GM19372 (cell line): Measurements from ENCODE around the gene HMCN1.

ENCODE experiments used
- ATAC-seq: cut with Tn5 transposase; IDR thresholded peaks from one replicate; pipeline ENCODE4 v1.9.1; 2021; ENCODE audit warnings: mild to moderate bottlenecking, low read depth, moderate library complexity; ENCODE audit not compliant: unreplicated experiment

Gene HMCN1

DNA sequence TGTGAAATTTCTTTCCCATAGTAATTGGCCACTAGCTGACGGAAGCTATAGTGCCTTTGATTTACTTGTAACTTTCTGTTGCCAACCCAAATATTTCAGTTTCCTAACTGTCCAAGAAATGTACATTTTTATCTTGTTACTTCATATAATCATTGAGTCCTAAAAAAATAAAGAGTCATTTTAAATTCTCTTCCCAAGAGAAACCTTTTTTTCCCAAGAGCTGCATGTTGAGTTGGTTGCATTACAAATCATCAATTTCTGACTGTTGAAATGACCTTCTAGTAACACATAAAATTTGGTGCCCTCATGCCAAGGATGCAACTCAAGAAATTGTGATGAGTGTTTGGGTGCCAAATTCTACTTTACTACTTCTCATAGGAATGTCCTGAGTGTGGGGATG is 61.0 kb downstream of the HMCN1 start:
- no peak for ATAC-seq

DNA sequence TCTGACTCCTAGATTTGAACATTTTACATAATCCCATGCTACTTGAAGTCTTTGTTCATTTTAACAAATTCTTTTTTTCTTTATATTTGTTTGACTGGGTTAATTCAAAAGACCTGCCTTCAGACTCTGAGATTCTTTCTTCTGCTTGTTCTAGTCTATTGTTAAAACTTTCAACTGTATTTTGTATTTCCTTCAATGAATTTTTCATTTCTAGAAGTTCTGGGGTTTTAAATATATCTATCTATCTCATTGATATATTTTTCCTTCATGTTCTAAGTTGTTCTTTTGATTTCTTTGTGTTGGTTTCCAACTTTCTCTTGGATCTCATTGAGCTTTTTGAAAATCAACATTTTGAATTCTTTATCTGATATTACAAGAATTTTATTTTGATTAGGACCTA is 64.3 kb downstream of the HMCN1 start:
- ATAC-seq: no peak

DNA sequence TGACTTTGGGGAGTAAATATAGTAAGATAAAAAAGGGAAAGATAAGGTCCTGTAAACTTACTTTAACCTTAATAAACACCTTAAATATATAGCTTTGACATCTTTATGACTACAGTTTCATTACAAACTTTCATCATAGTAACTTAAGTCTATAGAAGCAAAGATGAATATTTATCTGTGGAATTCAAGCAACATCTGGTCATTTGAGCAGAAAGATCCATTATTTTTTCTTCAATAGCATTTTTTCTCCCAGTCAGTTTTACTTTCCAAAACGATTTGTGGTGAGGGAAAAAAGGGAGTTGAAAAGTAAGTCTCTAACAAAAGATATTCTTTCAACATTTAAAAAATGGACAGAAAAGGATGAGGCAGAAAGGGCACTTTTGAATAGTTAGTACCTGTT is 69.0 kb downstream of the HMCN1 start:
- no peak for ATAC-seq

DNA sequence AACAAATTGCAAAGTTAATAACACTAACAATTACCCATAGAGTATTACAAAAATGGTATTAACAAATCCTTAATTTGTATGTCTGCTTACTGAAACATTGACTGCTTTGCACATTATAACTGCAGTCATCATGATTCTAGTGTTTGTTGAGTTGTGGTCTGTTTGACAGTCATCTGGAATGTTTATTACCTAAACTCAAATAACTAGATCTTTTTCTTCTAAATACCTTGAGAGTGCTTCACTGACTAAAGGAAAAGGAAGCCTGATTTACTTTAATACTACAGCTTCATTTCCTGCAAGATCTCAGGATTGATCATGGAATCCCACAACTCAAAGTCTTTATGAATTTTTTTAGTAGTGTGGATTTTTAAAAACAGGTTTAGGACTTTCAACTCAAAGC is 70.0 kb downstream of the HMCN1 start:
- ATAC-seq: no peak

DNA sequence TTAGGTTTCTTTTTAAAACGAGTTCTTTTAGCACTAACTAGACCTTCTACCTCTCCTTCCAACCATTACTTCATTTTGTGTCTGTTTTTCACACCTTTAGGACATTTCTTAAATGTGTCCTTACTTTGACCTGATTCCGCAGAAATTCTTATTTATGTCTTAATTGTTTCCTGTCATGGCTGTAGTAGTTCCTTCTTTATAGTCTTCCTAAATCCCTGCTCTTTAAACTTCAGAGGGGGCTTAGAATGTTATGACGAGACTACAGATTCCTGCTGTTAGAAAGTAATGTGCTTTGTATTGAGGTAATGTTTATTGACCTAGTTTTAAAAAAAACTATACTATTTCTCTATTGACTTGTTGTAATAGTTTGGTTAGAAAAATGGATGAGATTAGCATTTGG is 70.4 kb downstream of the HMCN1 start:
- no peak for ATAC-seq

DNA sequence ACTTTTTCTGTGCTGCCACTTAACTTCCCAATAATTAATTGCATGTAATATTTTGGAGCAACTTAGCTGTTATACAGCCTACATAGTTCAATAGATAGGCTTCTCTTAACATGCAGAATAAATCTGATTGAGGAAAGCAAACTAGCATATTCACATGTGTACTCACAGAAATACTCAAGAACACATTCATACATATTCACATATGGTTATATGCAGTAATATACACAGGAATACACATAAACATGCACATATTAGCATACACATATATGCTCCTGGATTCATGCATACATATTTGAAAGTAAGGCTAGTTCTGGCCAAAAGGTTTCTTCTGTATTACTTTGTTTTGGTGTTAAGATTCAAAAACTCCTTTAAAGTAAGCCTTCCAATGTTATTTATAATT is 73.1 kb downstream of the HMCN1 start:
- ATAC-seq: no peak

DNA sequence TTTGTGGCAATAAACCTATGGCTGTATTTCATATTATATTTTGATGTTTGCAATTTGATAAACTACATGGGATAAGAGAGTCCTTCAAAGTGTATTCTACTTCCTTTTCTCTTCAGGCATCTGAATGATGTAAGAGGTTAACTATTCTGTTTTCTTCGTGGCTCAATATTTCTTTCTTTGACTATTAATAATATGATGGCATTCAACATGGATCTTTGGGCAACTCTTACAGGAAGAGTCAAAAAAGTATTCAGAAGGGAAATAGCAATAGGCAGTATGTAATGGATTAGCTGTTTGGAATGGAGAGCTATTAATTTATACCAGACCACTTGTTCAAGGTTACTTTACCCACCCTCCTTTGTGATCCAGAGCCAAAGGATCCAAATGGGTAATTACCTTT is 74.4 kb downstream of the HMCN1 start:
- no peak for ATAC-seq

DNA sequence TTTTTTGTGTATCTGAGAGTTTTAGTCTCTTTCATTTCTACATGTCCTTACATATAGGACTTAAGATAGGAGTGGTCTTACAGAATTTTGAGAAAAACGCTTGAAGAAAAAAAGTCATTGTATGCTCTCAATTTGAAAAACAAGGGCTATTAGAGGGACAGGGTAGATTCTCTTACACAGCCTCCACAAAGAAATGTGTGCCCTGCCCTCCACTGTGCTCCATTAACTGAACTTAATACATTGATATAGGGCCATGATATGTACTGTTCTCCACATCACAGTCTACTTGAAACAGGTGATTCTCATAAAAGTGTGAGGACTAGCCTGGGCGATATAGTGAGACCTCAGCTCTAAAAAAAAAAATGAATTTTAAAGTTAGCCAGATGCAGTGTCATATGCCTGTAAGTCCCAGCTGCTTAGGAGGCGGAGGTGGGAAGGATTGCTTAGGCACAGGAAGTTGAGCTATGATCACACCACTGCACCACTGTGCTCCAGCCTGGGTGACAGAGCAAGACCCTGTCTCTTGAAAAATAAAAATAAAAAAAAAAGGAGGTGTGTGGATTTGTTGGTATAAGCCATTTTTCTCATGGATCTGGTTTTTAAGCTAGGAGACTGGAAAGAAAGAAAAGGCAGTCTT is 77.0 kb downstream of the HMCN1 start:
- ATAC-seq: no peak

DNA sequence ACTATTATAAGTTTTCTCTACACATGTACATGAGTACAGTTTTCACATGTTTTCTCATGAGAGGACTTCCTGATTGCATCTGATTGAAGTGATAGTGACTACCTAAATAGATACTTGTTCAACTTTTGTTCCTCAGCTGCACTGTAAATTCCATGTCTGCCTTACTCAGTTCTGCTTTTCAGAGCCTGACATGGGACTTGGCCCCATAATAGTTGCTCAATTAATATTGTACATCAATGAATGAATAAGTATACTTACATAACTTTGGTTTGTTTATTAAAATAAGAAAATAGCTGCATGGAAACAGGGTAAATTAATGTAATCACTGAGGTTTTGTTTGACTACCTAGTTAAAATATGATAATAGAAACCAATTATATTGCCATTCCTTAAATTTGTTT is 78.7 kb downstream of the HMCN1 start:
- ATAC-seq: no peak

DNA sequence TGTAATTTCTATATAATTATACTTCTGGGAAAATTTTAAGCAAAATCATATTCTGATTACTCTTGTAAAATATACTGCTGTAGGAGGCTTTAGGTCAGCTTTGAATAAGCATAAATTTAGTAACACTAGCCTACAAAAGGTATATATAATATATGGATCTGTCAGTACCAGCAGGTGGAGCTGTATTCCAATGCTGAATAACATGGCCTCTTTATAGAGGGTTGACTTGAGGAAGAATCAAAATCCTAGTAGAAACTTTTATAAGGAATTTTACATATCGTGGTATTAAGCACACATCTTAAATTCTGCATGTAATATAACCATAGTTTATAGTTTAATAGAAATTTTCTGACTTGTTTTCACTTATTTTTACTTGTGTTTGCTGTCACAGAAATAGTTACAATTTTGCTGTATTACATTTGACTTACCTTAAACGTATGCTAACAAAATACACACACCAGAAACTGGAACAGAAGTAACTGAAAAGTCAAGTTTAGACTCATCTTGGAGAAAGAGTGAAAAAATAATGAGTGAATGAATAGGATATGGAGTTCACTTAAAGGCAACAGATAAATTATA is 79.3 kb downstream of the HMCN1 start:
- ATAC-seq: peak; percentile 47

DNA sequence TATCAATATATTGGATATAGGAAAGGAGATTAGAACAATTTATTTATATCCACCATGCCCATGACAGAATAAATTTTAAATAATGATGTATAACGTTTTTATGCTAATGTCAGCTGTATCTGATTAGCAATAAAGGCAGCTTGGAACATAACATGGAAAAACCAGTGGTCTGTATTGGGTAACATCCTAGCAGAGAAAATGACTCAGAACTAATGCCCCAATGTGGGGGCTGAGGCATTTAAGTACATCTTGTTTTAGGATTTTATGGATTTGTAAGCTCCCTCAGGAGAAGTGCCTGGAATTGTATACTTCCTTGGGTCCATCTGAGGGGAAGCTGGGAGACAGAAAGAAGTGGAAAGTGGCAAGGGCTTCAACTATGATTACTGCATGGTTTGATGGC is 82.3 kb downstream of the HMCN1 start:
- no peak for ATAC-seq

DNA sequence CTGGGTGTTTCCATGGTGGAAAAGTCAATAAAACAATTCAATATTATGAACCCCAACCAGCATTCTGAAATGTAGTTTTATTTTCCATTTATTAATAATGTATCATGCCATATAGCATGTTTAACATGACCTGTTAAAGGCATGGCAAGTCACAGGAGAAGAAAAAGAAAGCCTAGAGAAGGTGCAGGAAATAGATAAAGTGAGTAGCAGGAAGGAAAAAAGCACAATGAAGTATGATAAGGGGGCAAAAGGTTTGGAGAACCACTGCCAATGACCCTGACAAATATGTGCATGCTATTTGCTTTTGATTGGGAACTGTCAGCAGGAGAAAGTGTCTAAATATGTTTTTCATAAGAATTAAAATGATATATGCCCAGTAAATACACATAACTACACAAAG is 85.6 kb downstream of the HMCN1 start:
- no peak for ATAC-seq

DNA sequence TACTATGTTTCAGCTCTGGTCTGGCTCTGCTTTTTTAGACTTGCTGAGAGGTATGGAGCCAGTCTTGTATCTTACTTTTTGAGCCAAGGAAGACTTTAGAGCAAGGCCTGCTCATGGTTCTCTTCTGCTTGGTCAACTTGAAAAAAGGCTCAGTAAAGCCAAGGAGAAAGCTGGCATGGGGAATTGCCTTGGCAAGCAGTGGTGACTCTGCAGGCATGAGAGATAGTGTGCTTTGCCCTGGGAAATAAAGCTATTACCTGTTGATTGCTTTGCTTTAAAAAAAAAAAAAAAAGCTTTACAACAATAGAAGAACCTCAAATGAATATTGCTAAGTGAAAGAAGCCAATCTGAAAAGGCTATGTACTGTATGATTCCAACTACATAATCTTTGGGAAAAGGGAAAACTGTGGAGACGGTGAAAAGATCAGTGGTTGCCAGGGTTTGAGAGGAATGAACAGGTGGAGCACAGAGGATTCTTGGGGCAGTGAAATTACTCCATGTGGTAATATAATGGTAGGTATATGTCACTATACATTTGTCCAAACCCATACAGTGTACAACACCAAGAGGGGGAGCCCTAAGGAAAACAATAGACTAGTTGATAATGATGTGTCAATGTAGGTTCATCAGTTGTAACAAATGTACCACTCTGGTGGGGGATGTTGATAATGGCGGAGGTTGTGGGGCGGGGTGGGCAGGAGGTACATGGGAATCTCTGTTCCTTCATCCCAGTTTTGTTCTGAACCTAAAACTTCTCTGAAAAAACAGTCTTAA is 87.6 kb downstream of the HMCN1 start:
- no peak for ATAC-seq

DNA sequence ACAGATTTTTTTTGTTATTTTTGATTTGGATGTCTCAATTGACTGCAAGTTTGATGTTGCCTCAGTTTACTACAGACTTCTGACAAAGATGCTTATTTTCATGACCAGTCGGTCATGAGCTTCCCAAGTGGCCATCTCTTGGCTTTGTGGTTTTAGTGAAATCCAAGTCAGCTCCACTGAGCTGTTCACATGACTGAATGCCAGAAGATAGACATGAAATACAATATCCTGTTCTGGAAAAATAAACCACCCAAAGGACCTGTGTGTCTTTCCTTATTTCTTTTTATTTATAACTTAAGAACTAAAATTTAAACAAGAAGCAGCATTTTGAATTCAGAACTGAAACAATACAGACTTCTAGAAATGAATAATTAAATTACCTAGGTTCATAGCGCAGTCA is 89.3 kb downstream of the HMCN1 start:
- ATAC-seq: no peak

DNA sequence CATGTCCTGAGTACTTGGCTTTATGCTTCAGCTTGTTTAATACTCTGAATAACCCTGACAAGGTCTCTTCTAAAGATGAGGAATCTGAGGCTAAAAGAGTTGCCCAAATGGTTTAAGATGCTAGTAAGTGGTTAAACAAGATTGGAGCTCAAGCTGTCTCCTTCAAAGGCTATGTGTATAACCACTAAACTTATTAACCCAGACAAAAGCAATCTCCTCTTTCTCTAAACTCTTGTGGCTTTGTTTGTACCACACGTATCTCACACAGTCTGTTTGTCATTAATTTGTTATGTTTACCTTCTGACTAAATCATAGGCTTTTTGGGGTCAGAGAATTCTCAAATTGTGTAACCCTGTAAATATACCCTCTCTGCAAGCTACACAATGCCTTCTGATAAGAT is 89.9 kb downstream of the HMCN1 start:
- no peak for ATAC-seq

DNA sequence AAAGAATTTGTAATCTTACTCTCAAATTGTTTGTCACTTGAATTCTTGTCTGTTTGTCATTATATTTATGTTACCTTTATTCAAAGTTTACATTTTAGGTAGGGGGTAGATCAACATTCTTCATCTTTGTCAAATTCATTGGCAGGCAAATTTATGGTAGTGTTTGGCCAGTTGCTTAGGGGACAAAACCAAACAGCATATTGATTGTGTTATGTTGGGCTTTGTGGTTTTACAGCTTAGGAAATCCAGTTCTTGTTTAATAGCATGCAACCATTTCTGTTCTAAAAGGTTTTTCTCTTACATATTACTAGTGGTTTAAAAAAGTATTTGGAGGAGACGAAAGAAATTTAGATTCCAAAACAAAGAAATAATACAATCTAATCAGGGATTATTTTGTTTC is 91.4 kb downstream of the HMCN1 start:
- ATAC-seq: no peak

DNA sequence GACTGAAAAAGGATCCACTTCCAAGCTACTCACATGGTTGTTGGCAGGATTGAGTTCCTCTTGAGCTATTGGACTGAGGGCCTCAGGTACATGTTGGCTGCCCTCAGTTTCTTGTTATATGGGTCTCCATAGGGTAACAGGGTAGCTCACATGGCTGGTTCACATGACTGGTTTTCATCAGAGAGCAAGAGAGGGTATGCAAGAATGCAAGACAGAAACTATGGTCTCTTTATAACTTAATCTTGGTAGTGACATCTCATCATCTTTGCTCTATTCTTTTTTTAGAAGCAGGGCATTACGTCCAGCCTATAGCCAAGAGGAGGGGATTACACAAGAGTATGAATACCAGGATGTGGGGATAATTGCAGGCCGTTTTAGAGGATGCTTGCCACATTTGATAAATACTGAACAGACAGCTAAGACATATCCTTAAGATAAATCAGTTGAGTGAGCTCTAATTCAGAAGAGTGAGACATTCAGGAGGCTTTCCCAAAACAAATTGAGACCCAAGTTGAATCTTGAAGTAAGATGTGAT is 100.2 kb downstream of the HMCN1 start:
- no peak for ATAC-seq

DNA sequence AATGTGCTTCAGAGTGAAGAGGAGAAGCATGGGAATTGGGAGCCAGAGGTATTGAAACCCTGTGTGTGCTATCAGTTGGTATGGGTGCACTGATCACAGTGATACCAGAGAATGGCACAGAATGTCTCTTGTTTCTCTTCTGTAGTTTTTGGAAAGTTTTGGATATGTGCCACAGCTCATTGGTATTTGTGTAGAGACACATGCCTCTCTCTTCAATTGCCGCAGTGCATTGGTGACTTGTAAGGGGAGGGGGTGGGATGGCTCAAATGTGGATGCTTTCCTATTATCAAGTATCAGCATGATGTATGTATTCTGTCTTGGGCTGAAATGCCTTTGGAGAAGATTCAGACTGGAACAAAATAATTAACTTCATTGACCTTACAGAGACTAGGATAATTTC is 101.0 kb downstream of the HMCN1 start:
- no peak for ATAC-seq

DNA sequence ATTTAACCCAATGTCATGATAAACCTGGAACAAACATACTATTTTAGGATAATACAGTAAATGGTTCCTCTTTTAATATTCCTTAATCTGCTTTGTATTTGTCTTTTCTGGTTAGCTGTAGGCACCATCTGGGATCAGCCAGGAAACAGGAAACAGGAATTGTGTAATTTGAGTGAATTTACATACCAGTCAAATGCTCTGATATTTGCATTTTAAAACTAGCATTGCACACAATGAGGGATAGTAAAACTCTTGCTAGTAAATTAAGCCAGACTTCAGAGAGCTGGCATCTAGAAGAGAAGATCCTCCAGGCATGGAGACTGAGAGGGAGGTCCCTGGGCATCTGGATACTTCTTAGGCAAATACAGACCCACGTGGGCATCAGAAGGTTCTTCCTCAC is 103.5 kb downstream of the HMCN1 start:
- ATAC-seq: no peak

DNA sequence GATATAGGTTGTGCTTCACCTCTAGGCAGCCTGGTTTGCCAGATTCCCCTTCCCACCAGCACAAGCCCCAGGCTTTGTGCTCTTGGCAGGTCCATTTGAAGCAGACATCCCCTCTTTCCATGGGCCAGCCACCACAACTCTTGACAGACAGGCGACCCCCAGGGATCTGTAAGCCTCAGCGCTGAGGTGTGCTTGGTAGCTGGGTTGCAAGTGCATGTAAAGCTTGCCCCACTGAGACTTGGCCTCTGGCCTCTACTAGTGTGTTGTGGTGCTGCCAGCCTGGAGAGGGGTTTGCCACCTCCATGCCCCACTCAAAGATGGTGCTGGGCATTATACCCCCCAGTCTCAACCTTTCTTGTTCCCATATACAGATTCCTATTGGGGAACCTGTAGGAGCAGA is 103.9 kb downstream of the HMCN1 start:
- no peak for ATAC-seq

DNA sequence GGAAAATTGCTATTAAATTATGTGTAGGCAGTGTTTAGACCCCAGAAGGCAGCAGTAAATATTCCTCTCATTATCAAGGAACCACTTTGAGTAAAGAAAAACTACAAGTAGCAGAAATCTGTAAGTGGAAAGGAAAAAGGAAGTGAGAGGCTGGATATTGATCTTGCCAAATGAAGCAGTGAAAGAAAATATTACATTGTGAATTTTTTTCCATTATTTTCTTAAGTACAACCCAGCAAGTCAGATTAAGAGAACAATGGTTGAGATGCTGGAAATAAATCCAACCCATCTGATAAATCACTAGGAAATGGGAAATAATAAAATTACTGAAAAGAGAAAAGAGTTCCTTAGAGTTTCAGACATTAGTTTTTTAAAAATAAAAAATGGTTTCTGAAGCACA is 106.7 kb downstream of the HMCN1 start:
- no peak for ATAC-seq
